ENCODE results near the gene MAGEA4.
A peak's percentile ranks its signal among the peaks of the same experiment; 100 is the strongest.
"Not testable (repeated sequence)": the region's sequence is repeated elsewhere in the genome, so short reads cannot be mapped to it uniquely, and the experiment has no call there.

MAGEA4 gene, protein sequence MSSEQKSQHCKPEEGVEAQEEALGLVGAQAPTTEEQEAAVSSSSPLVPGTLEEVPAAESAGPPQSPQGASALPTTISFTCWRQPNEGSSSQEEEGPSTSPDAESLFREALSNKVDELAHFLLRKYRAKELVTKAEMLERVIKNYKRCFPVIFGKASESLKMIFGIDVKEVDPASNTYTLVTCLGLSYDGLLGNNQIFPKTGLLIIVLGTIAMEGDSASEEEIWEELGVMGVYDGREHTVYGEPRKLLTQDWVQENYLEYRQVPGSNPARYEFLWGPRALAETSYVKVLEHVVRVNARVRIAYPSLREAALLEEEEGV

DNA sequence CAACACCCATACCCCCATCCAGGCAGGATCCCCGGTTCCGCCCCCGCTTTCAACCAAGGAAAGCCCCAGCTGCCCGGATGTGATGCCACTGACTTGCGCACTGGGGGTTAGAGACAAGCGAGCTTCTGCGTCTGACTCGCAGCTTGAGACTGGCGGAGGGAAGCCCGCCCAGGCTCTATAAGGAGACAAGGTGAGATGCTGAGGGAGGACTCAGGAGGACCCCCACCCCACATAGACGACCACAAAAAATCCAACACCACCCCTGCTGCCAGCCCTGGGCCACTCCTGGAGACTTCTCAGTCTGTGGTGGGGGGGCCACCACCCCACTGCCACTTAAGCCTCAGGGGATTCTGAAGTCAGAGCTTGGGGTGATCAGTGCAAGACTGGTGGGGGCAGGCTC lies at the start of gene MAGEA4:
TSS of gene MAGEA4 (plus strand) at position 110 of the 400 bp plus-strand sequence. CDS start 10,776 bp downstream, outside the sequence.
- no peak for DNase-seq

DNA sequence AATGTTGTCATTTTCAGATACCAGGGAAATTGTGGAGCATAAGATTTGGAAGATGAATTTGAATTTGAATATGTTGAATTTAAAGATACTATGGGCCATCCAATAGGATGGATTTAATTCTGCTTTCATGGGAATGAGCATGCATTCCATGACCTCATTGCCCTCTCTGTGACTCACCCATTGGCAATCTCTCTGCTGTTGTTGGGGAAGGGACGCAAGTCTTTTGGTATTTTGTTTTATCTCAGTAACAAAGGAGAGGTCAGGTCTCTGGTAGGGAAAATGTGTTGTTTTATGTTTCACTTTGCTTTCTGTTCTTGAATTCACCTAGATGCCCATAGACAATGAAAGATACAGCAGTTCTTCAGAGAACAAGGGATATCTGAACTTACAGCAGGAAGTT lies 42.1 kb upstream of the MAGEA4 start:
- DNase-seq, result peak; percentile 86

DNA sequence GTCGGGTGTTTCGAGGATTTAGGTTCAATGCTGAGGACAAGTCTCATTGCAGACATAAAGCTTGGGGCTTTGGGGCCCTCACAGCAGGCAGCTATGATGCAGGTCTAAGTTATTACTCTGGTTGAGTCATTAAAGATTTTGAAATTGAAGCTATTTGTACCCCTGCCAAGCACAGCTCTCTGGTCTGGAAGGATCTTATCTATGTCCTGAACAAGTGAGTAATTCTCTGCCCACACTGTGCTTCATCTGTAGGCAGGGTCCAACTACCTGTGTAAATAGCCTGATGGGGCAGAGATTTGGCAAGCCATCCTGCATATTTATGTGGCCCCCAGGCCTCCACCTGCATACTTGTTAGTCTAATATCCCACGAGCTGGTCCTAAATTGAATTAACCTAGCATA lies 41.4 kb upstream of the MAGEA4 start:
- peak; percentile 89 for DNase-seq

DNA sequence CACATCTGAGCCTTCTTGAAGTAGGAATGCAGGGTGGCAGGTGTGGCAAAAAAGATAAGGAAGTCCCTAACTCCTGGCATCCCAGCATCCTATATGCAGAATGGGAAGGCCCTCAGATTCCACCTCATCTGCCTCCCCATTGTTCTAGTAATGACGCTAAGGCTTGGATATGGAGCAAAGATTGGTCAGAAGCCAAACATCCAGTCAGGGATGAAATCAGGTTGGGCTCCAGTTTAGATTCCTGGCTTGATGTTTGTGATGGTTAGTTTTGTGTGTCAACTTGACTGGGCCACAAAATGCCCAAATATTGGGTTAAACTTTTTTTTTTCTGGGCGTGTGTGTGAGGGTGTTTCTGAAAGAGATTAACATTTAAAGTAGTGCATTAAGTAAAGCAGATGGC lies 39.6 kb upstream of the MAGEA4 start:
- no peak for DNase-seq

DNA sequence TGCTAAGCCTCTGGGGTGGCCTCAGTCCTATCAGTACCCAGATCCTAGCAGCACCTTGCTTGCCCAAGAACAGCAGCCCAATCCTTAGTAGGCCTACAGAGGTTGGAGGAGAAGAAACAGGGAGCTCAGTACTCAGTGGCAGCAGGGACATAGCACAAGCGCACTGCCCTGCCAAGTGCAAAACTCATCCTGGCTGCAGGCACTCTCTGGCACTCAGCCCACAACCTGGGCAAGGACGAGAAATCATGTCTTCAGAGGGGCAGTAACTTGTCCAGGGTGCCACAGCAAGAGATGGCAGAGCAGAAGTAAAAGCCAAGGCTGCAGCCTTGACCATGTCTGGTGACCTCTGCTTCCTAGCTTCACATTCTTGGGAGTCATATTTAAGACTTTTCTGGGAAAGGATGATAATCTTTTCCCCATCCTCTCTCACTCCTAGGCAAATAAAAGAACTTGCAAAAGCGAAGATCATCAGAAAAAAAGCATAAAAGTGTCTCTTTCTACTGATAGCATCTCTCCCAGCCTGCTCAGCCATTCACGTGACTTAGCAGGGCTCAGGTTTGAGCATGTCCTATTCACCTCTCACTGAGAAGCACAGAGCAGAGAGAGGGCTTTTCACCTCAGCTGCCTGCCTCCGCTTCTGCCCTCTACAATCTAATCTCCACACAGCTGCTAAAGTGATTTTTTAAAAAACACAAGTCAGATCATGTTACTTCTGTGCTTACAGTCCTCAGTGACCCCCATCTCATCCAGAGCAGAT lies 37.2 kb upstream of the MAGEA4 start:
- no peak for DNase-seq

DNA sequence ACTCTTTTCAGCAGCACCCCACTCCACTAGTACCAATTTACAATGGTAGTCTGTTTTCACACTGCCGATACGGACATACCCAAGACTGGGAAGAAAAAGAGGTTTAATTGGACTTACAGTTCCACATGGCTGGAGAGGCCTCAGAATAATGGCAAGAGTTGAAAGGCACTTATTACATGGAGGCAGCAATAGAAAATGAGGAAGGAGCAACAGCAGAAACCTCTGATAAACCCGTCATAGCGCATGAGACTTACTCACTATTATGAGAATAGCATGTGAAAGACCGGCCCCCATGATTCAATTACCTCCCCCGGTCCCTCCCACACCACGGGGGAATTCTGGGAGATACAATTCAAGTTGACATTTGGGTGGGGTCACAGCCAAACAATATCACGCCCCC lies 34.1 kb upstream of the MAGEA4 start:
- no peak for DNase-seq

DNA sequence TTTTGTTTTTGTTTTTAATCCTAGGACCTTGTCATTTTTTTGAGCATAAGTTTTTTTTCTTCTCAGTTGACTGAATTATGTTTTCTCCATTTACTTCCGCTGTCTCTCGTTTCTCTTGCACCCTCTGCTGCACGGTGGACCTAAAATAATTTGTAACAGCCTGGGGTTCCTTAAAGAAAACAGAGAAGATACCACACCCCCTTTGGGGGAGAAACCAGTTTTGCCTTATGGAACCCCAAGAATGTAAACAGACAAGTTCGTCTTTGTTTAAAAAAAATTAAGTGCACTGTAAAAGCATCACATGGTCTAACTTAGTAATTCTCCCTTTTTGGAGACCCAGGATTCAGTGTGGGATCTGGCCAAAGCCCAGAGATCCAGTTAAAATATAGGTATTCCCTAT lies 32.8 kb upstream of the MAGEA4 start:
- DNase-seq, result no peak

DNA sequence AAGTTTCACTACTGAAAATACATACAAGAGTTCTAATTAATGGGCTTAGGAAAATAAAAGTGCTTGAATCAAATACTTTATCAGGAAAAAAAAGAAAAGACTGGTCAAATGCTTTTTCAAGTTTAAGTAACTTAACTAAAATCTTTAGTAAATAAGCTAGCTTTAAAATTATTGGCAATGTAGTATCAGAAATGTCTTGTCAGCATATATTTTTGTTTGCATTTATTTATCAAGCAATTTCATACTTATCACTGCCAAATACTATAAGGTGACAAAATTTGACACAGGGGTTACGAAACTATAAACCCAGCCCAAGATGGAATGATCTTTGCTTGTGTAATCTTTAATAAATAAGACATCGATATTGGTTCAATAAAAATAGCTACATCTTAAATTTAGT lies 31.8 kb upstream of the MAGEA4 start:
- DNase-seq, result no peak

DNA sequence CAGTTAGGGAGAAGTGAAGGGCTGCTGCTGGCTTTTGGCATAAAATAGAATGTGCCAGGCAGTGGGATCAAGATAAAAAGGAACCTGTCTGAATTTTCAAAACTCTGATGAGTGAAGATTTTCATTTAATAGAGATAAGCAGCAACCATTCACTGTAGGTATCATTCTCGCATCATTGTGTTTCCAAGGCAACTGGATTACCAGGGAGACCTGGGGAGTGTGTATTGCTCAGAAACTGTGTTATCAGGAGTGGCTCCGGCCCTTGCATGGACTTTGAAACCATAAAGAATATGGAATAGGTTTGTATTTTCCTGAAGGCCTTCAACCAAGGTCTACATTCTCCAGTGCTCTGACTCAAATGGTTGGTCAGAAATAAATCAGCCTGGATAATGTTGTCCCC lies 23.3 kb upstream of the MAGEA4 start:
- DNase-seq, result no peak

DNA sequence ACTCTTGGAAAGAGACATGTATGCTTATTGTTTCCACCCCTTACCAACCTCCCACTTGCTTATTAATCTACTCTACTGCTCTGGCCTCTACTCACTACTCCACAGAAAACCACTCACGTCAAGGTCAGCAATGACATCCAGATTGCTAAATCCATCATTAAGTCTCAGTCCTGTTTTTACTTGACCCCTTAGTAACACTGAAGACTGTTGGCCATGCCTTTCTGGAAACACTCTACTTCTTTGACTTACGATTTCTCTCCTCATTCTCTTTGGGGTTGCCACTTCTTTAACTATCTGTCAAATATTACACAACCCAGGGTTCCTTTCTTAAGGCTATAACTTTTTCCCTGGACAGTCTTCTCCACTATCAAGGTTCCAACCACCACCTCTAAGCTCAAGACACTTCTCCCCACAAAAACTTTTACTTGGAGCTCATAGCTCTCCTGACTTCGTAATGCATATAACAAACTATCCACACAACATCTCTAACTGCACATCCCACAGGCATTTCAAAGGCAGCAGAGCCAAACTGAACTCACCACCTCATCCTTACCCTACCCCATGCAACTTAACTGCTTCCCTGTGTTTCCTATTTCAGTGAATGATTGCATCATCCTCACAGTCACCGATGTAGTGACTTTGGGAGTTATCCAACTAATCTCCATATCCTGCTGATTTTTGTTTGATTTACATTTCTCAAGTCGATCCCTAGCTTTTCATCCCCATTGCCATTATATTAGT lies 15.8 kb upstream of the MAGEA4 start:
- peak; percentile 47 for DNase-seq

DNA sequence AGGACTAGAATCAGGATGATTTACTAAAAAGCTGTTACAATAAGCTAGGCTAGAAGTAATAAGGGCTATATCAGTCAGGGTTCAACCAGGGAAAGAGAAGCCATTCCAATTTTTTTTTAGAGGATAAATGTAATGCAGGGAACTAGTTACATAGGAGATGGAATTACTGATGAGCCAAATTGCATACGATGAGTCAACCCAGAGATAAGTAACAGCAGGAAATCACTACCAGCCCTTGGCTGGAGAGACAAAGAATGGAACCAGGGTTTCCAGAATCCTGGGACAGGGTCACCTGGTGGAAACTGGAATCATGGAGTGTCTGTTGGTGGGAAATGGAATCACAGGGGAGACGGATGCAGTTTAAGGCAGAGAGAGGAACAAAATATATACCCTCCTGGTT lies 13.1 kb upstream of the MAGEA4 start:
- DNase-seq, result peak; percentile 29

DNA sequence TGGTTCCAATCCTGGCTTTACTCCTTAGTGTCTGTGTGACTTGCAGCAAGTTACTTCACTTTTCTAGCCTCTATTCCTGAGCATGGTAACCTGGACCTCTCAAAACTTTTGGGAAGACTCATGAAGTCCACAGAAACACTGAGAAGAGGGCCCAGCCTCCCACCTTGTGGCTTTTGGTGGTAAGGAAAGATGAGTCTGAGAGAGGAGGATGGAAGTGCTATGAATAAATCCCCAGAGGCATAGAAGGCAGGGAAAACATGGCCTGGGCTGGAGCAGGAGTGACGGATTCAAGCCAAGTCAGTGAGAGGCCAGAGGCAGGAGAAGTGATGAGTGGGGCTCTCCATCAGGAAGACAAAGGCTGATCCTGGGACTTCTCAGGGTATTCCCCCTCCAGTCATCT lies 10.9 kb upstream of the MAGEA4 start:
- no peak for DNase-seq

DNA sequence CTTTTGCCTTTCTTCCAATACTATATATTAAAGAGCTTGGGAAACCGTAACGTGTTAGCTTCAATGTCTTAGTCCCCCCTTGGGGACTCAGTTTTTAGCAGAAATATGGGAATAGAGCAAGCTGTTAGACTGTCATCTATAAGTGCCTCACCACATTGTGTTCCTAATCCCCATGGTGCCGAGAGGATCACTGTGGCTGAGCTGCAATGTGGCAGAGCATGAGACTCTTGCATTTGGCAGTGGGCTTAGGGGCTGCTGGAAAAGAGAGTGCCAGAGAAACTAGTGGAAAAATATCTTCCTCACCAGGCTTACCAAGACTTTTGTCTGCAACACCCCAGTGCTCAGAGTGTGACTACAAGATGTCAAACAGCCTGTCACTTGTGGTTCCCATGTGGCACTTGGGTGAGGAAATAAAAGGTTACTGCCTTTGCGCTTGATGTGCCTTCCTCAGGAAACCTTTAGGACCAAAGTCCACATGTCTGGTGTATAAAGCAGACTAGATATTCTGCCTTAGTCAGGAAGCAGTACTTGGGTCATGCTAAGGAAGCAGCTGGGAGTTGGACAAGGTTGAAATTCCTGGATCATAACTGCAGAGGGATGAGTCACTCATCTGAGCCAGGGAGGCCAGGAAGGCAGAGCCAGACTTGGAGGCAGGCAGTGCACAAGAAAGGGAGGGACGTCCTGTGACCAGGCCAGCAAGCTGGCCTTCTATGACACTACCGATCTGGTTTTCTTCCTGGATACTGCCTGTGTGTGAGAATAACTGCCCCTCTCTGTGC lies 9.7 kb upstream of the MAGEA4 start:
- DNase-seq, result peak; percentile 88

DNA sequence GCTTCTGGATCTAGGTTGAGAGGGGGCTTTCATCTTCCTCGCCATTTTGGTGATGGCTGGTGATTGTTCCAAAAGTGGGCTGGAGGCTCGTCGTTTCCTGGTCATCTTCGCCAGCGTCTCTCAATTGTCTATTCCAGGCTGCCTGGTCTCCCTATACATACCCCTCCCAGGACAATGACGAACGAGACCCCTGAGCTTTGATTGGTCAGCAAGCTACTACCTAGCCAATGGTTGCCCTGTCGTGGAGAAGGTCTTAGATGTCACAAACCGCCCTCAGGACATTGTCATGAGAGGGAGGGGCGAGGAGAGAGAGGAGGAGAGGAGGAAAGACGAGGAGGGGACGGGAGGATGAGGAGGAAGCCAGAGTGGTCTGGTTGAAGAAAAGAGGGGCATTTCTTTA lies 7.7 kb upstream of the MAGEA4 start:
- no peak for DNase-seq

DNA sequence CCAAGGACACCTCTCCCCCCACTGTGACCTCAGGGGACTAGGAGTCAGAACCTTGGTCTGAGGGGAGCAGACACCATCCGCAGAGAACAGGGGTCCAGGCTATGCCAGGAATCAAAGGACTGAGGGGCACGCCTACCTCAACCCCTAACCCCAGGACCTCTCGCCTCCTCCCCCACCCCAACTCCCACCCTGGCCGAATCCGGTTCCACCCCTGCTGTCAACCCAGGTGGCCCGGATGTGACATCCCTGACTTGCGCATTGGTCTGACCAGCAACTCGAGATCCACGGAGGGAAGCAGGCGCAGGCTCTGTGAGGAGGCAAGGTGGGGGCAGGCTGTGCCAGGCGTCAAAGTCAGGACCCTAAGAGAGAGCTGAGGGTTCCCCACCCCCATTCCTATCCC lies 468 bp upstream of the MAGEA4 start:
- no peak for DNase-seq

DNA sequence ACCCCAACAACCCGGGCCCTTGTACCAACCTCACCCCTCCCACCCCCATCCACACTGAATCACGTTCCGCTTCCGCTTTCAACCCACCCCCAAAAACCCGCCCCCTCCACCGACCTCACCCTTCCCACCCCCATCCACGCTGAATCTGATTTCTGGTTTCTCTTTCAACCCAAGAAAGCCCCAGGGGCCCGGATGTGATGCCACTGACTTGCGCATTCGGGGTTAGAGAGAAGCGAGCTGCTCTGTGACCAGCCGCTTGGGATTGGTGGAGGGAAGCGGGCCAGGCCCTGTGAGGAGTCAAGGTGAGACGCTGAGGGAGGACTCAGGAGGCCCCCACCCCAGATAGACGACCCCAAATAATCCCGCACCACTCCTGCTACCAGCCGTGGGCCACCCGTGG lies 6.0 kb downstream of the MAGEA4 start:
- not testable (repeated sequence) for DNase-seq

DNA sequence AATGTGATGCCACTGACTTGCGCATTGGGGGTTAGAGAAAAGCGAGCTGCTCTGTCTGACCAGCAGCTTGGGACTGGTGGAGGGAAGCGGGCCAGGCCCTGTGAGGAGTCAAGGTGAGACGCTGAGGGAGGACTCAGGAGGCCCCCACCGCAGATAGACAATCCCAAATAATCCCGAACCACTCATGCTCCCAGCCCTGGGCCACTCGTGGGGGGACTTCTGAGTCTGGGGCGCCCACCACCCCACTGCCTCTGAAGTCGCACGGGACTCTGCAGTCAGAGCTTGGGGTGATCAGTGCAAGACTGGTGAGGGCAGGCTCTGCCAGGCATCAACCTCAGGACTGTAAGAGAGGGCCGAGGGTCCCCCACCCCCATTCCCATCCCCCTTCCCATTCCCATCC lies 6.9 kb downstream of the MAGEA4 start:
- DNase-seq, result no peak

DNA sequence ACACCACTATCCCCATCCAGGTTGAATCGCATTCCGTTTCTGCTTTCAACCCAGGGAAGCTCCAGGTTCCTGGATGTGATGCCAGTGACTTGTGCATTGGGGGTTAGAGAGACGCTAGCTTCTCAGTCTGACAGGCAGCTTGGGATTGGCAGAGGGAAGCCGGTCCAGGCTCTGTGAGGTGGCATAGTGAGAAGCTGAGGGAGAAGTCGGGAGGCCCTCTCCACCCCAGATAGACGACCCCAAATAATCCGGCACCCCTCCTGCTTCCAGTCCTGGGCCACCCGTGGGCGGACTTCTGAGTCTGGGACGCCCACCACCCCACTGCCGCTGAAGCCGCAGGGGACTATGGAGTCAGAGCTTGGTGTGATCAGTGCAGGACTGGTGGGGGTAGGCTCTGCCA lies 7.4 kb downstream of the MAGEA4 start:
- no peak for DNase-seq

DNA sequence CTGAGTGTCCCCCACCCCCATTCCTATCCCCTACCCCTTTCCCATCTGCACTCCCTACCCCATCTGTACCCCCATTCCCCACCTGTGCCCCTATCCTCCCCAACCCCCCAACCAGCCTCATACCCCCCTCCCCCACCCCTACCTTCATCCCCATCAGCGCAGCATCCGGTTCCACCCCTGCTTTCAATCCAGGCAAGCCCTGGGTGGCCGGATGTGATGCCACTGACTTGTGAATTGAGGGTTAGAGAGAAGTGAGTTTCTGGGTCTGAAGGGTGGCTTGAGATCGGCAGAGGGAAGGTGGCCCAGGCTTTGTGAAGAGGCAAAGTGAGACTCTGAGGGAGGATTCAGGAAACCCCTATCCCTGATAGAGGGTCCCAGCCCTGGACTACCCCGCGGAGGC lies 7.8 kb downstream of the MAGEA4 start:
- no peak for DNase-seq

DNA sequence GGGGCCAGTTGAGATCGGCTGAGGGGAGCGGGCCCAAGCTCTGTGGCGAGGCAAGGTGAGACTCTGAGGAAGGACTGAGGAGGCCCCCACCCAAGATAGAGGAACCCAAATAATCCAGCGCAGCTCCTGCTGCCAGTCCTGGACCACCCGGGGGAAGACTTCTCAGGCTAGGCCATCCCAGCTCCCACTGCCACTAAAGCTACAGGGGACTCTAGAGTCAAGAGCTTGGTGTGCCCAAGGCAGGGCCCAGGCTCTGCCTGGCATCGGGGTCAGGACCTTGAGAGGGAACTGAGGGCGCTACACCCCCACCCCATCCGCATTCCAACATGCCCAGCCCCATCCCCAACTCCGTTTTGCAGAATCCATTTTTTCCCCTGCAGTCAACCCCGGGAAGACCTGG lies 8.6 kb downstream of the MAGEA4 start:
- no peak for DNase-seq

DNA sequence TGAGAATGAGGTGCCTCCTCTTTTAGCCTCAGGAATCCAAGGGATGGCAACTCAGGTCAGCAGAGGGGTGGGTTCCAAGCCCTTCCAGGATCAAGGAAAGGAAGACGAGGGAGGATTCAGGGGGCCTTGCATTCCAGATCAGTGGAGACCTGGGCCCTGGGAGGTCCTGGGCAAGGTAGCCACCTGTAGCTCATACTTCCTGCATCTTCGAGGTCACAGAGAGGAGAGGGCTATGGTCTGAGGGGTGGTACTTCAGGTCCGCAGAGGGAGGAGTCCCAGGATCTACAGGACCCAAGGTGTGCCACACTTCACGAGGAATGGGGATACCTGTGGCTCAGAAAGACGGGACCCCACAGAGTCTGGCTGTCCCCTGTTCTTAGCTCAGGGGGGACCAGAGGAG lies 9.2 kb downstream of the MAGEA4 start:
- no peak for DNase-seq

DNA sequence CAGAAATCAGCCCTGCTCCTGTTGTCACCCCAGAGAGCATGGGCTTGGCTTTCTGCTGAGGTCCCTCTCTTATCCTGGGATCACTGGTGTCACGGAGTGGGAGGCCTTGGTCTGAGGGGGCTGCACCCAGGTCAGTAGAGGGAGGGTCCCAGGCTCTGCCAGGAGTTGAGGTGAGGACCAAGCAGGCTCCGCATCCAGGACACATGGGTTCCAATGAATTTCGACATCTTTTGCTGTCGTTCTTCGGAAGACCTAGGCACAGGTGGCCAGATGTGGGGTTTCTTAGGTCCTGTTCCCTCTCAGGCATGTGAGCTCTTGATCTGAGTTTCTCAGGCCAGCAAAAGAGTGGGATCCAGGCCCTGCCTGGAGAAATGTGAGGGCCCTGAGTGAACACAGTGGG lies 10.0 kb downstream of the MAGEA4 start:
- DNase-seq, result no peak

DNA sequence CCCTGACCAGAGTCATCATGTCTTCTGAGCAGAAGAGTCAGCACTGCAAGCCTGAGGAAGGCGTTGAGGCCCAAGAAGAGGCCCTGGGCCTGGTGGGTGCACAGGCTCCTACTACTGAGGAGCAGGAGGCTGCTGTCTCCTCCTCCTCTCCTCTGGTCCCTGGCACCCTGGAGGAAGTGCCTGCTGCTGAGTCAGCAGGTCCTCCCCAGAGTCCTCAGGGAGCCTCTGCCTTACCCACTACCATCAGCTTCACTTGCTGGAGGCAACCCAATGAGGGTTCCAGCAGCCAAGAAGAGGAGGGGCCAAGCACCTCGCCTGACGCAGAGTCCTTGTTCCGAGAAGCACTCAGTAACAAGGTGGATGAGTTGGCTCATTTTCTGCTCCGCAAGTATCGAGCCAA lies 11.0 kb downstream of the MAGEA4 start:
- no peak for DNase-seq

Measured in EL (cell line).